Activated CD4-positive, alpha-beta T cell treated with anti-CD3 and anti-CD28 coated beads for 36 hours (primary cell): ENCODE results near the gene ZNF708. TPM values are rescaled to one million over a fixed set of nuclear protein-coding genes. Genes with fewer than 3 reads are reported as not detected.
A peak's percentile ranks its signal among the peaks of the same experiment; 100 is the strongest.
"Not testable (repeated sequence)": the region's sequence is repeated elsewhere in the genome, so short reads cannot be mapped to it uniquely, and the experiment has no call there.

Experiments used
- ATAC-seq: fragments of 200-7000 bp; cut with Tn5 transposase; one replicate; pipeline ENCODE4 v1.10.0; 2021; ENCODE audit warnings: mild to moderate bottlenecking, moderate library complexity
- CTCF ChIA-PET: fragments of 350-600 bp; sonication (Branson Sonifier 250); formaldehyde crosslinking; loops from one replicate; lab custom pipeline; 2021; ENCODE audit warnings: antibody characterized with exemption; lab: Charles Lee
- POLR2A ChIA-PET: fragments of 350-600 bp; sonication (Branson Sonifier 250); formaldehyde crosslinking; loops from one replicate; lab custom pipeline; 2021; ENCODE audit warnings: antibody characterized with exemption, inconsistent platforms; lab: Charles Lee
- DNase-seq: peaks from one replicate; pipeline ENCODE4 v3.0.0-alpha.2; 2020
- H3K27ac Mint-ChIP-seq: one replicate; pipeline ENCODE4 v1.8.0; 2021; ENCODE audit warnings: mixed read lengths
- H3K27me3 Mint-ChIP-seq: one replicate; pipeline ENCODE4 v1.8.0; 2021; ENCODE audit warnings: mixed read lengths
- H3K36me3 Mint-ChIP-seq: one replicate; pipeline ENCODE4 v1.8.0; 2021; ENCODE audit warnings: low read depth, mixed read lengths
- H3K4me1 Mint-ChIP-seq: one replicate; pipeline ENCODE4 v1.8.0; 2021; ENCODE audit warnings: mixed read lengths
- H3K4me3 Mint-ChIP-seq: one replicate; pipeline ENCODE4 v1.8.0; 2021; ENCODE audit warnings: mild to moderate bottlenecking, moderate library complexity, mixed read lengths
- H3K9me3 Mint-ChIP-seq: one replicate; pipeline ENCODE4 v1.8.0; 2021; ENCODE audit warnings: low read depth, mixed read lengths
- intact Hi-C, 2 experiments: fragments of 100-400 bp; cut with DNase I in 1 of 2; cut with micrococcal nuclease in 1 of 2; formaldehyde crosslinking; loops; one replicate each; pipeline versions ENCODE4 v1.14.2 to v1.15.1; 2022 to 2024; cut with DNase I, micrococcal nuclease
- total RNA-seq, 2 experiments: library from RNA; stranded (reverse); gene quantifications; one replicate each; pipeline ENCODE4 v1.2.3, GENCODE V29; 2021

ZNF708 gene
- total RNA-seq, 2 experiments from 2014 or later, result 11.7 to 11.8 TPM

GRCh38 chr19:21321996-21322395, 7.2 kb downstream of the ZNF708 start:
- Mint-ChIP-seq H3K9me3 (peaks cover 11% of the 10 kb centered on the region), H3K27ac (no peak overlapping the region), H3K36me3 (peaks cover 63% of the 10 kb centered on the region), H3K27me3 (no peaks in the 10 kb centered on the region), H3K4me1 (peaks cover 65% of the 10 kb centered on the region), H3K4me3 (no peak overlapping the region)
- POLR2A ChIA-PET, result interaction anchor here (0.6 kb wide), 1 partner anchor 323 kb away, joined by 3 read pairs; no protein-coding TSS in a partner anchor
- intact Hi-C loops, result loop anchor here in 1 of 2 experiments (10.0 kb wide), 3 partner anchors 237 to 533 kb away; partner anchors contain the start of gene ZNF714
- ATAC-seq, result no peak
- CTCF ChIA-PET, result no interaction called here
- DNase-seq, result no peak

- peak overlapping the region; percentile 26 for H3K27ac Mint-ChIP-seq
- no peaks in the 10 kb centered on the region for H3K27me3 Mint-ChIP-seq
- intact Hi-C loops, result loop anchor here in 1 of 2 experiments (10.0 kb wide), 3 partner anchors 236 to 534 kb away; partner anchors contain the start of gene ZNF714
- ATAC-seq, result peak; percentile 44
- CTCF ChIA-PET, result no interaction called here
- peaks cover 61% of the 10 kb centered on the region for H3K4me1 Mint-ChIP-seq
- DNase-seq, result peak; percentile 37
- peaks cover 7% of the 10 kb centered on the region for H3K9me3 Mint-ChIP-seq
- peaks cover 58% of the 10 kb centered on the region for H3K36me3 Mint-ChIP-seq
- POLR2A ChIA-PET, result no interaction called here
- H3K4me3 Mint-ChIP-seq, result no peak overlapping the region
These were observed 8.1 kb downstream of the ZNF708 start for GRCh38 chr19:21321134-21321533.

GRCh38 chr19:21317821-21318220, 11.4 kb downstream of the ZNF708 start:
- peaks cover 1% of the 10 kb centered on the region for H3K9me3 Mint-ChIP-seq

GRCh38 chr19:21314676-21315075, 14.5 kb downstream of the ZNF708 start:
- Mint-ChIP-seq H3K4me3 (no peak overlapping the region), H3K36me3 (peaks cover 22% of the 10 kb centered on the region), H3K4me1 (peaks cover 40% of the 10 kb centered on the region), H3K27me3 (no peaks in the 10 kb centered on the region), H3K27ac (peak overlapping the region; percentile 3), H3K9me3 (peaks cover 1% of the 10 kb centered on the region)
- CTCF ChIA-PET, result interaction anchor here (1.8 kb wide), 1 partner anchor 14 kb away, joined by 6 read pairs; the partner anchor contains the start of gene ZNF708
- POLR2A ChIA-PET, result interaction anchor here (0.7 to 1.0 kb wide), 2 partner anchors 86 to 192 kb away, joined by 3 read pairs; no protein-coding TSS in a partner anchor
- intact Hi-C loops, result no loop called here
- peak; percentile 39 for ATAC-seq
- no peak for DNase-seq

More at GRCh38 chr19:21317821-21318220, 11.4 kb downstream of the ZNF708 start:
- no peak for DNase-seq
- Mint-ChIP-seq H3K4me1 (peaks cover 53% of the 10 kb centered on the region), H3K27me3 (no peaks in the 10 kb centered on the region), H3K4me3 (no peak overlapping the region), H3K36me3 (peaks cover 39% of the 10 kb centered on the region), H3K27ac (no peak overlapping the region)
- intact Hi-C loops, result no loop called here
- ChIA-PET CTCF (interaction anchor here (0.6 to 1.4 kb wide), 2 partner anchors 380 to 779 kb away, joined by 3 read pairs; no protein-coding TSS in a partner anchor), POLR2A (interaction anchor here (0.6 kb wide), 1 partner anchor 1903 kb away, joined by 5 read pairs; no protein-coding TSS in a partner anchor)
- no peak for ATAC-seq

GRCh38 chr19:21312807-21313206, 16.4 kb downstream of the ZNF708 start:
- H3K4me3 Mint-ChIP-seq, H3K9me3 Mint-ChIP-seq, H3K27me3 Mint-ChIP-seq, intact Hi-C loops, DNase-seq, POLR2A ChIA-PET, ATAC-seq, CTCF ChIA-PET: not testable (repeated sequence)
- H3K36me3 Mint-ChIP-seq, result peaks cover 29% of the 10 kb centered on the region
- H3K4me1 Mint-ChIP-seq, result peaks cover 44% of the 10 kb centered on the region
- peak overlapping the region; percentile 47 for H3K27ac Mint-ChIP-seq

GRCh38 chr19:21308773-21309172, 20.4 kb downstream of the ZNF708 start:
- ATAC-seq (no peak), DNase-seq (no peak)
- H3K27me3 Mint-ChIP-seq, result no peaks in the 10 kb centered on the region
- no peaks in the 10 kb centered on the region for H3K9me3 Mint-ChIP-seq
- ChIA-PET POLR2A (no interaction called here), CTCF (no interaction called here)
- H3K4me1 Mint-ChIP-seq, result peaks cover 23% of the 10 kb centered on the region
- H3K4me3 Mint-ChIP-seq, result no peak overlapping the region
- peaks cover 47% of the 10 kb centered on the region for H3K36me3 Mint-ChIP-seq
- intact Hi-C loops, result no loop called here
- peak overlapping the region; percentile 37 for H3K27ac Mint-ChIP-seq

- ATAC-seq, H3K9me3 Mint-ChIP-seq, H3K27me3 Mint-ChIP-seq, H3K27ac Mint-ChIP-seq, H3K4me3 Mint-ChIP-seq, POLR2A ChIA-PET, intact Hi-C loops, CTCF ChIA-PET, DNase-seq: not testable (repeated sequence)
- peaks cover 15% of the 10 kb centered on the region for H3K4me1 Mint-ChIP-seq
- H3K36me3 Mint-ChIP-seq, result peaks cover 51% of the 10 kb centered on the region
These were observed 22.2 kb downstream of the ZNF708 start for GRCh38 chr19:21306881-21307479.

GRCh38 chr19:21293768-21294167, 35.4 kb downstream of the ZNF708 start:
- DNase-seq, H3K4me1 Mint-ChIP-seq, H3K27me3 Mint-ChIP-seq, POLR2A ChIA-PET, H3K27ac Mint-ChIP-seq, ATAC-seq, H3K4me3 Mint-ChIP-seq, intact Hi-C loops: not testable (repeated sequence)
- peaks cover 62% of the 10 kb centered on the region for H3K36me3 Mint-ChIP-seq
- peaks cover 35% of the 10 kb centered on the region for H3K9me3 Mint-ChIP-seq
- CTCF ChIA-PET, result interaction anchor here (1.1 kb wide), 1 partner anchor 36 kb away, joined by 4 read pairs; the partner anchor contains the start of gene ZNF708

GRCh38 chr19:21269813-21270212, 59.4 kb downstream of the ZNF708 start:
- POLR2A ChIA-PET, result no interaction called here
- DNase-seq (no peak), ATAC-seq (no peak)
- H3K9me3 Mint-ChIP-seq, result peaks cover 24% of the 10 kb centered on the region
- no peaks in the 10 kb centered on the region for H3K27me3 Mint-ChIP-seq
- H3K4me1 Mint-ChIP-seq, result no peaks in the 10 kb centered on the region
- no peak overlapping the region for H3K4me3 Mint-ChIP-seq
- CTCF ChIA-PET, result interaction anchor here (0.6 kb wide), 1 partner anchor 338 kb away, joined by 4 read pairs; no protein-coding TSS in a partner anchor
- intact Hi-C loops, result no loop called here
- H3K27ac Mint-ChIP-seq, result no peak overlapping the region
- no peaks in the 10 kb centered on the region for H3K36me3 Mint-ChIP-seq

- DNase-seq (no peak), ATAC-seq (no peak)
- ChIA-PET CTCF (no interaction called here), POLR2A (no interaction called here)
- no peaks in the 10 kb centered on the region for H3K36me3 Mint-ChIP-seq
- peaks cover 7% of the 10 kb centered on the region for H3K9me3 Mint-ChIP-seq
- no peak overlapping the region for H3K4me3 Mint-ChIP-seq
- no peaks in the 10 kb centered on the region for H3K4me1 Mint-ChIP-seq
- no peak overlapping the region for H3K27ac Mint-ChIP-seq
- intact Hi-C loops, result no loop called here
- H3K27me3 Mint-ChIP-seq, result peaks cover 2% of the 10 kb centered on the region
These were observed 64.3 kb downstream of the ZNF708 start for GRCh38 chr19:21264891-21265290.

- POLR2A ChIA-PET, result no interaction called here
- intact Hi-C loops, result no loop called here
These were observed 64.8 kb downstream of the ZNF708 start for GRCh38 chr19:21264416-21264815.

More at GRCh38 chr19:21264416-21264815, 64.8 kb downstream of the ZNF708 start:
- CTCF ChIA-PET, result no interaction called here
- Mint-ChIP-seq H3K9me3 (peaks cover 5% of the 10 kb centered on the region), H3K27ac (no peak overlapping the region), H3K4me1 (no peaks in the 10 kb centered on the region), H3K27me3 (peaks cover 2% of the 10 kb centered on the region), H3K36me3 (no peaks in the 10 kb centered on the region), H3K4me3 (no peak overlapping the region)
- DNase-seq, result no peak
- no peak for ATAC-seq
